Stimulated activated naive B cell treated with anti-CD40 and anti-IgM and Interleukin-4, amounts not matched to agents 10 μg/mL and 1 μg/mL and 100 μg/mL, for 72 hours (primary cell): ENCODE results near the gene UBR4.

Experiments used
- ATAC-seq, 2 donors: fragments of 150-1000 bp; cut with Tn5 transposase; replicated peaks; 2 replicates each; pipeline ENCODE4 v1.10.0; 2021; ENCODE audit warnings: moderate library complexity in 1 of 2
- DNase-seq: peaks from one replicate; pipeline ENCODE4 v3.0.0; 2021
- H3K27ac Mint-ChIP-seq: one replicate; pipeline ENCODE4 v1.8.0; 2022; ENCODE audit warnings: mild to moderate bottlenecking, mixed read lengths
- H3K27me3 Mint-ChIP-seq, 2 donors: one replicate each; pipeline ENCODE4 v1.8.0; 2022; ENCODE audit warnings: mixed read lengths in 2 of 2
- H3K36me3 Mint-ChIP-seq, 2 donors: one replicate each; pipeline ENCODE4 v1.8.0; 2022; ENCODE audit warnings: mixed read lengths in 2 of 2, mild to moderate bottlenecking in 1 of 2
- H3K4me1 Mint-ChIP-seq, 2 donors: one replicate each; pipeline ENCODE4 v1.8.0; 2022; ENCODE audit warnings: mixed read lengths in 2 of 2, mild to moderate bottlenecking in 1 of 2
- H3K4me3 Mint-ChIP-seq, 2 donors: one replicate each; pipeline ENCODE4 v1.8.0; 2022; ENCODE audit warnings: mild to moderate bottlenecking in 2 of 2, mixed read lengths in 2 of 2, moderate library complexity in 1 of 2
- H3K9me3 Mint-ChIP-seq, 2 donors: one replicate each; pipeline ENCODE4 v1.8.0; 2022; ENCODE audit warnings: mixed read lengths in 2 of 2, mild to moderate bottlenecking in 1 of 2

UBR4 gene

GRCh38 chr1:19067912-19068638, 142.0 kb downstream of the UBR4 start:
- Mint-ChIP-seq H3K4me3 (no peak overlapping the region), H3K4me1 (peaks cover 0 to 2% of the 10 kb centered on the region in 2 donors), H3K36me3 (peaks cover 2 to 8% of the 10 kb centered on the region in 2 donors), H3K9me3 (no peaks in the 10 kb centered on the region), H3K27ac (no peak overlapping the region), H3K27me3 (peaks cover 0 to 7% of the 10 kb centered on the region in 2 donors)
- no peak for ATAC-seq
- no peak for DNase-seq

- peaks cover under 1 to 2% of the 10 kb centered on the region in 2 donors for H3K36me3 Mint-ChIP-seq
- H3K27me3 Mint-ChIP-seq = peaks cover 0 to 7% of the 10 kb centered on the region in 2 donors
- no peak overlapping the region for H3K27ac Mint-ChIP-seq
- H3K9me3 Mint-ChIP-seq = no peaks in the 10 kb centered on the region
- no peak overlapping the region for H3K4me3 Mint-ChIP-seq
- DNase-seq = no peak
- ATAC-seq = no peak
- peaks cover 0 to 2% of the 10 kb centered on the region in 2 donors for H3K4me1 Mint-ChIP-seq
Measured at GRCh38 chr1:19067182-19067911, 142.7 kb downstream of the UBR4 start.

- ATAC-seq = no peak
- H3K27me3 Mint-ChIP-seq = peaks cover 0 to 7% of the 10 kb centered on the region in 2 donors
- H3K4me1 Mint-ChIP-seq = peaks cover 0 to 2% of the 10 kb centered on the region in 2 donors
- peak overlapping the region; percentile 59 for H3K27ac Mint-ChIP-seq
- peaks cover 0 to 2% of the 10 kb centered on the region in 2 donors for H3K36me3 Mint-ChIP-seq
- no peak for DNase-seq
- H3K4me3 Mint-ChIP-seq = no peak overlapping the region
- no peaks in the 10 kb centered on the region for H3K9me3 Mint-ChIP-seq
Measured at GRCh38 chr1:19066874-19067181, 143.2 kb downstream of the UBR4 start.

GRCh38 chr1:19066248-19066873, 143.7 kb downstream of the UBR4 start:
- peaks cover 0 to 7% of the 10 kb centered on the region in 2 donors for H3K27me3 Mint-ChIP-seq
- H3K36me3 Mint-ChIP-seq = peaks cover 1 to 2% of the 10 kb centered on the region in 2 donors
- peaks cover 0 to 3% of the 10 kb centered on the region in 2 donors for H3K4me1 Mint-ChIP-seq
- peaks cover under 1 to 2% of the 10 kb centered on the region in 2 donors for H3K9me3 Mint-ChIP-seq
- peak overlapping the region; percentile 59 for H3K27ac Mint-ChIP-seq
- DNase-seq = no peak
- ATAC-seq = no peak
- H3K4me3 Mint-ChIP-seq = no peak overlapping the region

- Mint-ChIP-seq H3K4me3 (no peak overlapping the region), H3K4me1 (peaks cover 0 to 2% of the 10 kb centered on the region in 2 donors), H3K27ac (no peak overlapping the region), H3K9me3 (peaks cover 3 to 5% of the 10 kb centered on the region in 2 donors), H3K36me3 (peaks cover 4% of the 10 kb centered on the region in 2 donors), H3K27me3 (peaks cover 0 to 7% of the 10 kb centered on the region in 2 donors)
- DNase-seq = no peak
- ATAC-seq = no peak
Measured at GRCh38 chr1:19065526-19066247, 144.4 kb downstream of the UBR4 start.

GRCh38 chr1:19064906-19065450, 145.1 kb downstream of the UBR4 start:
- H3K9me3 Mint-ChIP-seq = peaks cover 3 to 5% of the 10 kb centered on the region in 2 donors
- peaks cover 0 to 2% of the 10 kb centered on the region in 2 donors for H3K4me1 Mint-ChIP-seq
- no peak overlapping the region for H3K27ac Mint-ChIP-seq
- H3K4me3 Mint-ChIP-seq = no peak overlapping the region
- peaks cover 0 to 7% of the 10 kb centered on the region in 2 donors for H3K27me3 Mint-ChIP-seq
- ATAC-seq (no peak), DNase-seq (no peak)
- peaks cover 4% of the 10 kb centered on the region in 2 donors for H3K36me3 Mint-ChIP-seq

- ATAC-seq (no peak), DNase-seq (no peak)
- H3K4me1 Mint-ChIP-seq = peaks cover 0 to 2% of the 10 kb centered on the region in 2 donors
- H3K4me3 Mint-ChIP-seq = no peak overlapping the region
- peaks cover 3 to 5% of the 10 kb centered on the region in 2 donors for H3K9me3 Mint-ChIP-seq
- H3K27me3 Mint-ChIP-seq = peaks cover 5 to 9% of the 10 kb centered on the region in 2 donors
- H3K36me3 Mint-ChIP-seq = peaks cover 2 to 4% of the 10 kb centered on the region in 2 donors
- H3K27ac Mint-ChIP-seq = no peak overlapping the region
Measured at GRCh38 chr1:19063122-19063521, 146.9 kb downstream of the UBR4 start.

GRCh38 chr1:19062258-19063029, 147.6 kb downstream of the UBR4 start:
- ATAC-seq = no peak
- Mint-ChIP-seq H3K4me3 (no peak overlapping the region), H3K4me1 (peaks cover 0 to 2% of the 10 kb centered on the region in 2 donors), H3K36me3 (peaks cover 2 to 4% of the 10 kb centered on the region in 2 donors), H3K27me3 (peaks cover 5 to 13% of the 10 kb centered on the region in 2 donors), H3K27ac (no peak overlapping the region), H3K9me3 (peaks cover 3 to 5% of the 10 kb centered on the region in 2 donors)
- no peak for DNase-seq

- peaks cover 0 to 2% of the 10 kb centered on the region in 2 donors for H3K4me1 Mint-ChIP-seq
- peaks cover 5 to 19% of the 10 kb centered on the region in 2 donors for H3K27me3 Mint-ChIP-seq
- no peak for ATAC-seq
- H3K9me3 Mint-ChIP-seq = peaks cover 3 to 5% of the 10 kb centered on the region in 2 donors
- DNase-seq = no peak
- no peak overlapping the region for H3K27ac Mint-ChIP-seq
- peaks cover 2 to 4% of the 10 kb centered on the region in 2 donors for H3K36me3 Mint-ChIP-seq
- no peak overlapping the region for H3K4me3 Mint-ChIP-seq
Measured at GRCh38 chr1:19061798-19062197, 148.3 kb downstream of the UBR4 start.

- Mint-ChIP-seq H3K4me1 (peaks cover 0 to 2% of the 10 kb centered on the region in 2 donors), H3K4me3 (peak overlapping the region in 1 of 2 donors; percentile 0)
- no peak for ATAC-seq
Measured at GRCh38 chr1:19061343-19061742, 148.7 kb downstream of the UBR4 start.

GRCh38 chr1:19059773-19060172, 150.3 kb downstream of the UBR4 start:
- Mint-ChIP-seq H3K4me1 (peaks cover 0 to 4% of the 10 kb centered on the region in 2 donors), H3K36me3 (peaks cover 2 to 4% of the 10 kb centered on the region in 2 donors), H3K27ac (no peak overlapping the region), H3K27me3 (peaks cover 23 to 38% of the 10 kb centered on the region in 2 donors), H3K9me3 (peaks cover 3 to 5% of the 10 kb centered on the region in 2 donors), H3K4me3 (no peak overlapping the region)
- DNase-seq = no peak
- ATAC-seq = no peak

More at GRCh38 chr1:19061343-19061742, 148.7 kb downstream of the UBR4 start:
- DNase-seq = no peak
- Mint-ChIP-seq H3K27me3 (peaks cover 7 to 24% of the 10 kb centered on the region in 2 donors), H3K27ac (no peak overlapping the region), H3K9me3 (peaks cover 3 to 5% of the 10 kb centered on the region in 2 donors), H3K36me3 (peaks cover 2 to 4% of the 10 kb centered on the region in 2 donors)

- DNase-seq (no peak), ATAC-seq (no peak)
- Mint-ChIP-seq H3K36me3 (peaks cover 2 to 4% of the 10 kb centered on the region in 2 donors), H3K27me3 (peaks cover 33 to 49% of the 10 kb centered on the region in 2 donors), H3K9me3 (peaks cover 3 to 5% of the 10 kb centered on the region in 2 donors), H3K4me1 (peaks cover 0 to 4% of the 10 kb centered on the region in 2 donors), H3K4me3 (no peak overlapping the region), H3K27ac (no peak overlapping the region)
Measured at GRCh38 chr1:19058476-19058797, 151.6 kb downstream of the UBR4 start.
